Measurements from ENCODE around the gene MEG3.
"Not testable (repeated sequence)": the region's sequence is repeated elsewhere in the genome, so short reads cannot be mapped to it uniquely, and the experiment has no call there.

MEG3 gene

GRCh38 chr14:100807979-100808734 is 17.8 kb upstream of the MEG3 start:
- no peak for DNase-seq (ENCODE audit: low read depth, low spot score)
- no peak overlapping the region for H3K4me3 ChIP-seq (ENCODE audit: low read length)

GRCh38 chr14:100810435-100810834 is 15.5 kb upstream of the MEG3 start:
- no peak for DNase-seq (ENCODE audit: low read depth, low spot score)

GRCh38 chr14:100810861-100811461 is 15.0 kb upstream of the MEG3 start:
- no peak for DNase-seq (ENCODE audit: low read depth, low spot score)
- no peak overlapping the region for H3K4me3 ChIP-seq (ENCODE audit: low read length)

More at GRCh38 chr14:100810435-100810834, 15.5 kb upstream of the MEG3 start:
- no peak overlapping the region for H3K4me3 ChIP-seq (ENCODE audit: low read length)

GRCh38 chr14:100813291-100813690 is 12.6 kb upstream of the MEG3 start:
- no peak overlapping the region for H3K4me3 ChIP-seq (ENCODE audit: low read length)
- no peak for DNase-seq (ENCODE audit: low read depth, low spot score)

- DNase-seq (ENCODE audit: low read depth, low spot score) = no peak
- no peak overlapping the region for H3K4me3 ChIP-seq (ENCODE audit: low read length)
Measured at GRCh38 chr14:100815478-100816285, 10.2 kb upstream of the MEG3 start.

GRCh38 chr14:100816286-100816949 is 9.5 kb upstream of the MEG3 start:
- no peak for DNase-seq (ENCODE audit: low read depth, low spot score)
- H3K4me3 ChIP-seq (ENCODE audit: low read length) = no peak overlapping the region

GRCh38 chr14:100816950-100817901 is 8.7 kb upstream of the MEG3 start:
- no peak overlapping the region for H3K4me3 ChIP-seq (ENCODE audit: low read length)
- no peak for DNase-seq (ENCODE audit: low read depth, low spot score)

GRCh38 chr14:100818221-100818699 is 7.7 kb upstream of the MEG3 start:
- no peak for DNase-seq (ENCODE audit: low read depth, low spot score)
- H3K4me3 ChIP-seq (ENCODE audit: low read length) = no peak overlapping the region

- not testable (repeated sequence) for DNase-seq (ENCODE audit: low read depth, low spot score); H3K4me3 ChIP-seq (ENCODE audit: low read length)
Measured at GRCh38 chr14:100818923-100819322, 7.0 kb upstream of the MEG3 start.

- H3K4me3 ChIP-seq (ENCODE audit: low read length) = no peak overlapping the region
- no peak for DNase-seq (ENCODE audit: low read depth, low spot score)
Measured at GRCh38 chr14:100819453-100819828, 6.5 kb upstream of the MEG3 start.

GRCh38 chr14:100819829-100820475 is 6.0 kb upstream of the MEG3 start:
- no peak overlapping the region for H3K4me3 ChIP-seq (ENCODE audit: low read length)

GRCh38 chr14:100820957-100821356 is 5.0 kb upstream of the MEG3 start:
- no peak overlapping the region for H3K4me3 ChIP-seq (ENCODE audit: low read length)
- DNase-seq (ENCODE audit: low read depth, low spot score) = no peak

More at GRCh38 chr14:100819829-100820475, 6.0 kb upstream of the MEG3 start:
- DNase-seq (ENCODE audit: low read depth, low spot score) = no peak

GRCh38 chr14:100822013-100822412 is 3.9 kb upstream of the MEG3 start:
- H3K4me3 ChIP-seq (ENCODE audit: low read length) = no peak overlapping the region
- DNase-seq (ENCODE audit: low read depth, low spot score) = no peak

- no peak for DNase-seq (ENCODE audit: low read depth, low spot score)
- H3K4me3 ChIP-seq (ENCODE audit: low read length) = no peak overlapping the region
Measured at GRCh38 chr14:100822532-100823296, 3.2 kb upstream of the MEG3 start.

- H3K4me3 ChIP-seq (ENCODE audit: low read length) = no peak overlapping the region
- DNase-seq (ENCODE audit: low read depth, low spot score) = no peak
Measured at GRCh38 chr14:100823413-100824080, 2.4 kb upstream of the MEG3 start.

- DNase-seq (ENCODE audit: low read depth, low spot score) = no peak
- no peak overlapping the region for H3K4me3 ChIP-seq (ENCODE audit: low read length)
Measured at GRCh38 chr14:100824091-100824551, 1.8 kb upstream of the MEG3 start.
